H4 (cell line): ENCODE measurements around the gene TSPAN7. TPM values are rescaled to one million over a fixed set of nuclear protein-coding genes. Genes with fewer than 3 reads are reported as not detected.

ENCODE experiments used
- DNase-seq: peaks from one replicate; pipeline ENCODE4 v3.0.0-alpha.2; 2015; ENCODE audit warnings: low spot score
- total RNA-seq: library from RNA; depleted of rRNA; stranded (reverse); fragments of >200 nt; shearing (Covaris generic); gene quantifications from 2 replicates; pipeline ENCODE4 v1.2.3, GENCODE V29; 2014

TSPAN7 gene
- total RNA-seq, 1 experiment from 2014 or later: 14.6 TPM

DNA sequence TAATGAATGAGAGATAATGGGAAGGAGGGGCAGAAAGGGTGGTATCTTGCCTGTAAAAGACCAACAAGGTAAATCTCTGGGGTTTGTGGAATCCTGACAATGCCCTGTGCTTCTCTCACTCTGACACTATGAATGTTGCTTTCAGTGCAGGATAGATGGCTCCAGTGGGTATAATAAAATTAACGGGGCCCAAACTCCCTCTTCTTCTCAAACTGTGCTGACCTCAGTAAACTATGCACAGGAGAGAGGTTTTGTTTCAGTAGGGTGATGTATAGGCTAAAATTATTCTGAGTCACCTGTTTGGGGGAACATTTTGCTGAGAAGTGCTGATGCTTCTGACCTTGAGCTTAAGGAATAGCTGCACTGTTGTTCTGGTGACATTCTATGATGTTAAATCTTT lies 82.6 kb downstream of the TSPAN7 start:
- DNase-seq: no peak

GRCh38 chrX:38646129-38646528 lies 84.8 kb downstream of the TSPAN7 start:
- no peak for DNase-seq

GRCh38 chrX:38649221-38649620 lies 87.9 kb downstream of the TSPAN7 start:
- DNase-seq: no peak

DNA sequence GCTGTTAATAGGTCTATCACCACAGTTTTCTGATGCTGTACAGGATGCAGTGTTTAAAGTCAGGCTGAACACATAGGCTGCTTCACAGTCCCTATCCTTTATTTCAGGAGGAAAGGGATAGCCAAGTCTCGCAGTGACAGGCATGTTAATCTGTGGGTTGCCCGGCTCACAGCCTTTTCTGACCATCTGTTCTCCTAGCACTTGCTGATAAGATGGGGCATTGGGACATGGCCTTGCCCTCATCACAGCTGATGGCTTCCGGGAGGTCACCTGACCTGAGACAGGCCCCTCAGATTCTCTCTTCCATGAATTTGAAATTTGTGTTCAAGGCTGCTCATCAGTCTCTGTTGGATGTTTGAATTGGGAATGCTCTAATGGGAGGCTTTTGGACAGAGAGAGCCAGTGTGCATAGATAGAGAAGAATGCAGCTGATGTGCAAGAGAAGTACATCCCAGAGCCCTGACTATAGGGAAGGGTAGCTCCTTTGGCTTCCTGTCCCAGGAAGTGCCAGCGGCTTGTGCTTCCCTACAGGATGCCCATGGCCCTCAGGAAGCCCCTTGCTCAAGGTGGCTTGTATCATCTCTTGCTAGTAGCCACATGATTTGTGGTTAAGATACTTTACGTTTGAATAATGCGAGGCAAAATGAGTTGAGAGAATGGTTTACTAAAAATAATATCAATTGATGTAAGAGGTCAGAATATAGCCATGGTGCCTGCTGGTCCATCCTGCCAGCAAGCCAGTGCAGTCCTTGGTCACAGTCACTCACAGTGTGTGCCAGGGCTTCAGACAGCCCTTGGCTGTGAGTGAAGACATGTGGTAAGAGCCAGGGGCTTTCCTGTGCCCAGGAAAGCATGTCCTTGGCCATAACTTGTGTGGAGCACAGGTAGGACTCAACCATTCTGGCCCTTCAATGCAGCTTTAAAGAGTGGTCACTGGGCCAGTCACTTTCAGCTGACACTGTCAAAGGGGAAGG lies 88.6 kb downstream of the TSPAN7 start:
- DNase-seq: no peak

- DNase-seq: no peak
Observed at GRCh38 chrX:38651625-38652601, 90.6 kb downstream of the TSPAN7 start.

- no peak for DNase-seq
Observed at GRCh38 chrX:38652934-38653442, 91.6 kb downstream of the TSPAN7 start.

- peak; percentile 29 for DNase-seq
Observed at GRCh38 chrX:38654302-38654701, 93.0 kb downstream of the TSPAN7 start.

- DNase-seq: no peak
Observed at GRCh38 chrX:38656350-38656915, 95.1 kb downstream of the TSPAN7 start.

DNA sequence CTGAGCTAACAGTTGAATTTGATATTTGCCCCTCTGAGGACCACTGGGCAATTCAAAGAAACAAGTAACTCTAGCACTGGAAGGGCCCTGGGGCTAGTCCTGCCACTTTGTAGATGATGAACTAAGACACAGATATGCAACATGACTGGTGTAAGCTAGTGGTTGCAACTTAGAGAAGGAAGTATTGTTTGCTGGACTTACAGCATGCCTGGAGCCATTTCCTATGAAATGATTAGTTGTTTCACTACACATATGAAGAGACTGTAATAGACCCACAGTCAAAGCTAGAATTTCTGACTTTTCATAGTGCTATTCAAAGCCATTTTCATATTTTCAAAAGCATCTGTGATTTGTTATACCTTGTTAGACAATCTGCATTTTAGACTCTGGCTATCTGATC lies 96.2 kb downstream of the TSPAN7 start:
- DNase-seq: no peak

GRCh38 chrX:38660395-38661102 lies 99.2 kb downstream of the TSPAN7 start:
- no peak for DNase-seq

- DNase-seq: no peak
Observed at GRCh38 chrX:38661103-38661441, 99.7 kb downstream of the TSPAN7 start.

- no peak for DNase-seq
Observed at GRCh38 chrX:38661561-38661960, 100.2 kb downstream of the TSPAN7 start.

GRCh38 chrX:38662640-38663039 lies 101.3 kb downstream of the TSPAN7 start:
- DNase-seq: no peak

DNA sequence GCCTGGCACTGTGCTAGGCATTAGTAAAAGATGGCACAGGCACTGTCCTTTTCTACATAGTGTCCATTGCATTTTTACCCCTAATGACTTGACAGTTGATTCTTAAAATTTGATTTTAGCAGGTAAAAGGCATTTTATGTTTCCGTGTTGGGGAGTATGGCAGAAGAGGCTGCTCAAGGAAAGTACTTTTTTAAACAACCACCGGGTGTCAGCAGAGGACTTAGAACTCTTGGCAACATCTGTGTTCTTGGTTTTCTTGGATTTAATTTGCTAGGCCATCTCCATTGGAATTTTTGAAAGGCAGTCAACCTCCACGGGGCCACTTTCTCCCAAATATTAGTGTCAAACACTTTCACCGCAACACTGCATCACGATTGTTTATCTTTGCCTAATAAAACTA lies 102.9 kb downstream of the TSPAN7 start:
- DNase-seq: peak; percentile 27

- DNase-seq: no peak
Observed at GRCh38 chrX:38666909-38667308, 105.6 kb downstream of the TSPAN7 start.

DNA sequence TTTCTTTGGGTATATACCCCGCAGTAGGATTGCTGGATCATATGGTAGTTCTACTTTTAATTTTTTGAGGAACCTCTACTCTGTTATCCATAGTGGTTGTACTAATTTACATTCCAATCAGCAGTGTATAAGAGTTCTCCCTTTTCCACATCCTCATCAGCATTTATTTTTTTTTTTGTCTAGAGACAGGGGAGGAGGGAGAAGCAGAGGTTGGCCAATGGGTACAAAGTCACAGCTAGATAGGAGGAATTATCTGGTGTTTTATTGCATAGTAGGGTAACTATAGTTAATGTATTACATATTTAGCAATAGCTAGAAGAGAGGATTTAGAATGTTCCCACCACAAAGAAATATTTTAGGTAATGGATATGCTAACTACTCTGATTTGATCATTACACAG lies 107.4 kb downstream of the TSPAN7 start:
- DNase-seq: no peak

GRCh38 chrX:38669428-38669827 lies 108.1 kb downstream of the TSPAN7 start:
- DNase-seq: no peak

GRCh38 chrX:38672646-38673045 lies 111.3 kb downstream of the TSPAN7 start:
- no peak for DNase-seq

GRCh38 chrX:38675856-38676255 lies 114.5 kb downstream of the TSPAN7 start:
- DNase-seq: no peak

- DNase-seq: no peak
Observed at GRCh38 chrX:38678183-38678582, 116.8 kb downstream of the TSPAN7 start.

- no peak for DNase-seq
Observed at GRCh38 chrX:38678821-38679220, 117.5 kb downstream of the TSPAN7 start.
